ENCODE results near the gene KLRK1.
A peak's percentile ranks its signal among the peaks of the same experiment; 100 is the strongest.
"Not testable (repeated sequence)": the region's sequence is repeated elsewhere in the genome, so short reads cannot be mapped to it uniquely, and the experiment has no call there.

Gene KLRK1

DNA sequence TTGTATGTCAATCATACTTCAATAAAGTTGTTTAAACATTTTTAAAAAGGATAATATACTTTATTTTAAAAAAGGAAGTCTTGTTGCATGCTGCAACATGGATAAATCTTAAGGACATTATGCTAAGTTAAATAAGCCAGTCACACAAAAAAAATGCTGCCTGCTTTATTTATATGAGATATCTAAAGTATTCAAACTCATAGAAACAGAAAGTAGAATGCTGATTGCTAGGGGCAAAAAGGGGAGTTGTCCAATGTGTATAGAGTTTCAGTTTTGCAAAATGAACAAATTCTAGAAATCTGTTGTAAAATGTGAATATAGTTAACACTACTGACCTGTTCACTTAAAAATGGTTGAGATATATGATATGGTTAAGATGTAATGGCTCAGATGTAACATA is 11.0 kb upstream of the KLRK1 start:
- Histone ChIP-seq H3K4me1 (ENCODE audit: insufficient read depth, poor library complexity, severe bottlenecking) (no peaks in the 10 kb centered on the region), H3K27me3 (ENCODE audit: insufficient read depth, poor library complexity, severe bottlenecking) (no peaks in the 10 kb centered on the region), H3K9me3 (ENCODE audit: severe bottlenecking) (no peaks in the 10 kb centered on the region), H3K27ac (ENCODE audit: poor library complexity, severe bottlenecking) (no peak overlapping the region), H3K4me3 (ENCODE audit: severe bottlenecking) (no peak overlapping the region), H3K36me3 (ENCODE audit: low read depth) (no peaks in the 10 kb centered on the region)
- TF ChIP-seq, protein P1, sequence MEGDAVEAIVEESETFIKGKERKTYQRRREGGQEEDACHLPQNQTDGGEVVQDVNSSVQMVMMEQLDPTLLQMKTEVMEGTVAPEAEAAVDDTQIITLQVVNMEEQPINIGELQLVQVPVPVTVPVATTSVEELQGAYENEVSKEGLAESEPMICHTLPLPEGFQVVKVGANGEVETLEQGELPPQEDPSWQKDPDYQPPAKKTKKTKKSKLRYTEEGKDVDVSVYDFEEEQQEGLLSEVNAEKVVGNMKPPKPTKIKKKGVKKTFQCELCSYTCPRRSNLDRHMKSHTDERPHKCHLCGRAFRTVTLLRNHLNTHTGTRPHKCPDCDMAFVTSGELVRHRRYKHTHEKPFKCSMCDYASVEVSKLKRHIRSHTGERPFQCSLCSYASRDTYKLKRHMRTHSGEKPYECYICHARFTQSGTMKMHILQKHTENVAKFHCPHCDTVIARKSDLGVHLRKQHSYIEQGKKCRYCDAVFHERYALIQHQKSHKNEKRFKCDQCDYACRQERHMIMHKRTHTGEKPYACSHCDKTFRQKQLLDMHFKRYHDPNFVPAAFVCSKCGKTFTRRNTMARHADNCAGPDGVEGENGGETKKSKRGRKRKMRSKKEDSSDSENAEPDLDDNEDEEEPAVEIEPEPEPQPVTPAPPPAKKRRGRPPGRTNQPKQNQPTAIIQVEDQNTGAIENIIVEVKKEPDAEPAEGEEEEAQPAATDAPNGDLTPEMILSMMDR (IDR thresholded peaks at IDR 0.05; ENCODE audit: poor library complexity, severe bottlenecking) = no peak
- no peak for DNase-seq (ENCODE audit: low spot score)
- no peak for ATAC-seq (ENCODE audit: low read depth)

DNA sequence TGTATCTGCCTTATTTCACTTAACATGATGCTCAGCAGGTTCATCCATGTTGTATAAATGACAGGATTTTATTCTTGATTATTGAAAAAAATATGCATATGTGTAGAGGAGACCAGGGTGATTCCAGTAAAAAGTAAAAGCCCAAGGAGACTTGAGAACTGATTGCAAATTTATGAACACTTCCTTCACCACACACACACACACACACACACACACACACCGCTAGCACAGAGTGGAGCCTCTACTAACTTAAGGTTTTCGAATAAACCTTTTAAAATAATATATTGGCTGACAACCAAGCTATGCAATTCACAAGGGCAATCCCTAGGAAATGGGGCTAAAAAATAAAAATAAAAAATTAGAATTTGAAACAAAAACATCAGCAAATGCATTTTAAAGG is 8.3 kb upstream of the KLRK1 start:
- DNase-seq (ENCODE audit: low spot score) = no peak
- no peaks in the 10 kb centered on the region for H3K27me3 ChIP-seq (ENCODE audit: insufficient read depth, poor library complexity, severe bottlenecking)
- TF ChIP-seq, protein P1 (IDR thresholded peaks at IDR 0.05; ENCODE audit: poor library complexity, severe bottlenecking) = no peak

DNA sequence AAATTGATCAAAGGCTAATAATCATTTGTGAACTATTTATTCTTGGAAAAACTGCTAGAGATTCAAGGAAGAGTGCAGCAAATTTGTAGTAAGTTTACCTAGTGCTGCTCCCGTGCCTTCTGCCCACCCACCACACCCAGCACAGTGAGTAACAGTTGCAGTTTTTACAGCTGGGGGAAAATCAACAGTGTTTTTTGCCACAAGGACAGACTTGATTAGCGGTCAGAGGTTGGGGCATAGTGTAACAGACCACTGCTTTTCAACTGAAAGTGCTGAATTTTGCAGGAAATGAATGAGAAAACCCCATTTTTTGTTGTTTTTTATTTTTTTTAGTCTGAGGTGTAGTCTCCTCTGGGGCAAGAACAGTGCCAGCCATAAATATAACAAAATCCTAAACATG is 7.5 kb upstream of the KLRK1 start:
- TF ChIP-seq, protein P1 (IDR thresholded peaks at IDR 0.05; ENCODE audit: poor library complexity, severe bottlenecking) = no peak
- no peak for DNase-seq (ENCODE audit: low spot score)
- Histone ChIP-seq H3K27me3 (ENCODE audit: insufficient read depth, poor library complexity, severe bottlenecking) (no peaks in the 10 kb centered on the region), H3K9me3 (ENCODE audit: severe bottlenecking) (no peaks in the 10 kb centered on the region), H3K4me1 (ENCODE audit: insufficient read depth, poor library complexity, severe bottlenecking) (peaks cover 25% of the 10 kb centered on the region), H3K36me3 (ENCODE audit: low read depth) (no peaks in the 10 kb centered on the region), H3K4me3 (ENCODE audit: severe bottlenecking) (no peak overlapping the region), H3K27ac (ENCODE audit: poor library complexity, severe bottlenecking) (no peak overlapping the region)
- ATAC-seq (ENCODE audit: low read depth) = no peak

More for the DNA sequence above, 8.3 kb upstream of the KLRK1 start:
- Histone ChIP-seq H3K4me3 (ENCODE audit: severe bottlenecking) (no peak overlapping the region), H3K36me3 (ENCODE audit: low read depth) (no peaks in the 10 kb centered on the region), H3K4me1 (ENCODE audit: insufficient read depth, poor library complexity, severe bottlenecking) (peaks cover 18% of the 10 kb centered on the region), H3K27ac (ENCODE audit: poor library complexity, severe bottlenecking) (no peak overlapping the region), H3K9me3 (ENCODE audit: severe bottlenecking) (no peaks in the 10 kb centered on the region)
- ATAC-seq (ENCODE audit: low read depth) = no peak

DNA sequence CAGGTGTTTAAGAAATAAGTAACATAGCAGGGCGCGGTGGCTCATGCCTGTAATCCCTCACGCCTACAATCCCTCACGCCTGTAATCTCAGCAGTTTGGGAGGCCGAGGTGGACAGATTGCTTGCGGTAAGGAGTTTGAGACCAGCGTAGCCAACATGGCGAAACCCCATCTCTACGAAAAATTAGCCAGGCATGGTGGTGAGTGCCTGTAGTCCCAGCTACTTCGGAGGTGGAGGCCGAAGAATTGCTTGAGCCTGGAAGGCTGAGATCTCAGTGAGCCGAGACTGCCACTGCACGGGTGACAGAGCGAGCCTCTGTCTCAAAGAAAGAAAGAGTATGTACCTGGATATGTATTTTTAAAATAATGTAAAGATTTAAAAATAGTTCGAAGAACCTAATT is 6.3 kb upstream of the KLRK1 start:
- H3K9me3 ChIP-seq (ENCODE audit: severe bottlenecking); H3K27me3 ChIP-seq (ENCODE audit: insufficient read depth, poor library complexity, severe bottlenecking); H3K36me3 ChIP-seq (ENCODE audit: low read depth); DNase-seq (ENCODE audit: low spot score); ATAC-seq (ENCODE audit: low read depth); H3K4me3 ChIP-seq (ENCODE audit: severe bottlenecking): not testable (repeated sequence)
- peak overlapping the region; percentile 81 for H3K27ac ChIP-seq (ENCODE audit: poor library complexity, severe bottlenecking)
- peaks cover 36% of the 10 kb centered on the region for H3K4me1 ChIP-seq (ENCODE audit: insufficient read depth, poor library complexity, severe bottlenecking)

GRCh38 chr12:10395390-10395998 is 5.7 kb upstream of the KLRK1 start:
- peak overlapping the region; percentile 81 for H3K27ac ChIP-seq (ENCODE audit: poor library complexity, severe bottlenecking)

GRCh38 chr12:10394531-10395152 is 4.8 kb upstream of the KLRK1 start:
- not testable (repeated sequence) for H3K9me3 ChIP-seq (ENCODE audit: severe bottlenecking); H3K36me3 ChIP-seq (ENCODE audit: low read depth); H3K27me3 ChIP-seq (ENCODE audit: insufficient read depth, poor library complexity, severe bottlenecking); DNase-seq (ENCODE audit: low spot score); H3K4me3 ChIP-seq (ENCODE audit: severe bottlenecking); ATAC-seq (ENCODE audit: low read depth)
- Histone ChIP-seq H3K27ac (ENCODE audit: poor library complexity, severe bottlenecking) (peak overlapping the region; percentile 81), H3K4me1 (ENCODE audit: insufficient read depth, poor library complexity, severe bottlenecking) (peaks cover 36% of the 10 kb centered on the region)

More at GRCh38 chr12:10395390-10395998, 5.7 kb upstream of the KLRK1 start:
- TF ChIP-seq, protein P1 (IDR thresholded peaks at IDR 0.05; ENCODE audit: poor library complexity, severe bottlenecking) = no peak
- ATAC-seq (ENCODE audit: low read depth) (peak; percentile 89), DNase-seq (ENCODE audit: low spot score) (no peak)
- no peak overlapping the region for H3K4me3 ChIP-seq (ENCODE audit: severe bottlenecking)
- H3K4me1 ChIP-seq (ENCODE audit: insufficient read depth, poor library complexity, severe bottlenecking) = peaks cover 36% of the 10 kb centered on the region
- no peaks in the 10 kb centered on the region for H3K27me3 ChIP-seq (ENCODE audit: insufficient read depth, poor library complexity, severe bottlenecking)
- H3K9me3 ChIP-seq (ENCODE audit: severe bottlenecking) = no peaks in the 10 kb centered on the region
- no peaks in the 10 kb centered on the region for H3K36me3 ChIP-seq (ENCODE audit: low read depth)

All from RWPE2 (cell line).